ENCODE results near the gene DHX8. TPM values are rescaled to one million over a fixed set of nuclear protein-coding genes. Genes with fewer than 3 reads are reported as not detected.

The DHX8 gene
- total and polyA plus RNA-seq, 2 of the 8 experiments (the other 6 are each of a cell fraction or from before 2014, with no cell fraction given): 30.5 to 59.4 TPM

DNA sequence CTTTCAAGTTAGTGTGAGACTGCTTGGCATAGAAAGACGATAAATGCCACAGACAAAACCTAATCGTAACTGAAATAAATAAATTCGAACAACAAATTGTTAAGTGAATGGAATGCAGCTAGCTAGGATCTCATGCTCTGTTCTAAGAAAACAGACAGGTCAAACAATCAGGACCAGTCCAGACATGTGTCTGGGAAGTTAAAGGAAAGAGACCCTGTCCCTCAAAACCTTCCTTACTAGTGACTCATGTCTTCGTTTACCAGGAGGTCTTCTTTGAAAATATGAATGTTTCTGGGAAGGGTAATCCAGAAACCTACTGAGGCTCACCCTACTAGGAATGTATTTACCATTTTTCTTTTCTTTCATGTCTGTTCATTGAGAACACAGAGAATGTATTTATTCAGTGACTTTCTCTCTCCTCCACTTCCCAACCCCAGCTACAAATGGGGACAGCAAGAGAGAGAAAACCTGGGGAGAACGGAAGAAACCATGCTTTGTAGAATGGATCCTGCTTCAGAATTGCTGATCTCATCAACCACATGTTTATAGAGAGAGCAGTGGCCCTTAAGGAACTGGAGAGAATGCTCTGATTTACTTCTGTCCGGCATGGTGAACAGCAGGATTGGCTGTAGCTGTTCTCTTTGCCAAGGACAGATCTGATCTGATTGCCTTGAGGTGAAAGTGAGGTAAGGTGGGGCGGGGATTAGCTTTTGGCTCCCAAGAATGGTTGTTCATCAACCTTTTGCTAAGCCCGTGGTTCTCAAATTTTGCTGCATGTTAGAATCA is 39.4 kb upstream of the DHX8 start:
- no peak overlapping the region for H2BK12ac ChIP-seq (ENCODE audit: low read depth, low read length)
- WGBS, 2 experiments (ENCODE audit: extremely low coverage in 1 of 2, insufficient coverage in 1 of 2, insufficient read length in 1 of 2, insufficient replicate concordance in 2 of 2, low coverage in 1 of 2, low lambda C conversion rate in 2 of 2, missing lambda C conversion rate in 1 of 2): 82% methylated on average over 8 of the region's 8 CpGs; no CpG with 5 or more reads in 1 of the 2 experiments
- no peaks in the 10 kb centered on the region for H3K79me1 ChIP-seq (ENCODE audit: low read depth, low read length)
- no peak overlapping the region for H3K4me2 ChIP-seq (ENCODE audit: insufficient read depth in 1 of 2, low read depth in 2 of 2, low read length in 2 of 2)
- H3K56ac ChIP-seq (replicated peaks; ENCODE audit: insufficient read length, low read depth, low read length): no peak overlapping the region
- H3K4me3 ChIP-seq (ENCODE audit: extremely low read depth in 1 of 4, insufficient read depth in 2 of 4, low read depth in 3 of 4, low read length in 4 of 4): no peak overlapping the region
- H2BK120ac ChIP-seq (replicated peaks; ENCODE audit: low read depth, low read length): no peak overlapping the region
- H3K4me1 ChIP-seq (replicated peaks in 1 of 4; ENCODE audit: control insufficient read depth in 3 of 4, insufficient read depth in 4 of 4, low read length in 3 of 4): no peaks in the 10 kb centered on the region
- TF ChIP-seq KDM1A (IDR thresholded peaks at IDR 0.05; ENCODE audit: borderline replicate concordance, low read length): no peak
- TF ChIP-seq EGR1 (IDR thresholded peaks at IDR 0.05; ENCODE audit: borderline replicate concordance, low read depth, low read length): no peak
- TF ChIP-seq BCL11A (IDR thresholded peaks at IDR 0.05; ENCODE audit: low read depth in 2 of 2, low read length in 2 of 2): no peak
- TF ChIP-seq CEBPB (IDR thresholded peaks at IDR 0.05; ENCODE audit: low read depth, low read length): no peak
- no peak for TF ChIP-seq EZH2 (IDR thresholded peaks at IDR 0.05; ENCODE audit: low read depth, low read length, severe bottlenecking)
- TF ChIP-seq CHD2 (IDR thresholded peaks at IDR 0.05; ENCODE audit: low read length): no peak
- TF ChIP-seq POU5F1 (IDR thresholded peaks at IDR 0.05; ENCODE audit: low read depth, low read length): no peak
- no peak for TF ChIP-seq SIX5 (IDR thresholded peaks at IDR 0.05; ENCODE audit: low read depth, low read length)
- TF ChIP-seq SUZ12 (IDR thresholded peaks at IDR 0.05; ENCODE audit: low read length): no peak
- H4K5ac ChIP-seq (ENCODE audit: insufficient read length, low read depth, low read length): no peak overlapping the region
- H3K23me2 ChIP-seq (ENCODE audit: low read depth, low read length): no peaks in the 10 kb centered on the region
- ChIA-PET POLR2A (ENCODE audit: partially characterized antibody) (no interaction called here), CTCF (ENCODE audit: partially characterized antibody) (interaction anchor here (0.9 to 2.8 kb wide), 2 partner anchors 39 to 51 kb away, joined by 4 to 8 read pairs; partner anchors contain the start of gene DHX8)
- no peak overlapping the region for H4K91ac ChIP-seq (replicated peaks; ENCODE audit: insufficient read length, low read length)
- DNase-seq (ENCODE audit: low read depth in 1 of 2, low spot score in 2 of 2): no peak
- no peaks in the 10 kb centered on the region for H3K27me3 ChIP-seq (replicated peaks in 1 of 4; ENCODE audit: control insufficient read depth in 3 of 4, extremely low read depth in 1 of 4, insufficient read depth in 3 of 4, low read length in 3 of 4)
- no peak overlapping the region for H3K4ac ChIP-seq (replicated peaks; ENCODE audit: insufficient read length, low read depth, low read length)
- no peaks in the 10 kb centered on the region for H3K9me3 ChIP-seq (ENCODE audit: insufficient read depth in 2 of 2, low read depth in 1 of 2, low read length in 1 of 2)
- no peak overlapping the region for H2AK5ac ChIP-seq (ENCODE audit: low read depth, low read length)
- H4K20me1 ChIP-seq (replicated peaks in 1 of 2; ENCODE audit: control insufficient read depth in 1 of 2, insufficient read depth in 2 of 2, low read length in 2 of 2): no peaks in the 10 kb centered on the region
- no peak overlapping the region for H3K23ac ChIP-seq (ENCODE audit: insufficient read length)
- H3K79me2 ChIP-seq (ENCODE audit: control insufficient read depth in 1 of 2, insufficient read depth in 2 of 2, low read length in 2 of 2): no peaks in the 10 kb centered on the region
- H3K18ac ChIP-seq (ENCODE audit: extremely low read depth, low read length): no peak overlapping the region
- no peak overlapping the region for H2BK15ac ChIP-seq (ENCODE audit: low read length)
- peak overlapping the region; percentile 56 for H2AFZ ChIP-seq (ENCODE audit: low read length)
- H3K36me3 ChIP-seq (ENCODE audit: control insufficient read depth in 2 of 4, insufficient read depth in 4 of 4, low read length in 3 of 4): no peaks in the 10 kb centered on the region
- H3K9ac ChIP-seq (replicated peaks in 1 of 4; ENCODE audit: extremely low read depth in 1 of 4, low read depth in 3 of 4, low read length in 3 of 4): no peak overlapping the region
- no peak for FAIRE-seq
- H3K14ac ChIP-seq (ENCODE audit: insufficient read length): no peak overlapping the region
- H3K27ac ChIP-seq (ENCODE audit: low read depth, low read length): no peak overlapping the region
- H4K8ac ChIP-seq (ENCODE audit: extremely low read depth, insufficient read depth, low read length): no peak overlapping the region
- no peak overlapping the region for H2BK20ac ChIP-seq (ENCODE audit: low read length)
- H2BK5ac ChIP-seq (ENCODE audit: low read depth, low read length): no peak overlapping the region

Measured in H1 (cell line).